ENCODE results near the gene PDSS2. TPM values are rescaled to one million over a fixed set of nuclear protein-coding genes. Genes with fewer than 3 reads are reported as not detected.
"Not testable (repeated sequence)": the region's sequence is repeated elsewhere in the genome, so short reads cannot be mapped to it uniquely, and the experiment has no call there.

PDSS2 gene
- total RNA-seq, 1 donor from 2014 or later, result 13.4 TPM

DNA sequence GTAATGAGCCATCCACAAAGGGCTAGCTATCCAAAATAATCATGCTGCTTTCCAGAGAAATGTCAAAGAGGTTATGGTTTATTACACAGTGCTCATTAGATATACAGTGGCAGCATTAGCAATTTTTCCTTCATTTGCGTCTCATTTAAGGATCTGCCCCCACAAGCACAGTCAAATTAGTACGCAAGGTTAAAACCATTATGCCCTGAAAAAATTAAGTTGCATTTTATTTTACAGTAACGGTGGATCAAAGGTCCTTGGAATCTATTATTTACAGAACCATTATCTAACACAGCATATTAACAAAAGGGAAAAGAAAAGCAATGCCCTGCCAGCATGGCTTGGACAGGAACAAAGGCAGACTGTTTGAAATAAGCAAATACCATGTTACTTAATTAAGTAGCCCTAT, 144.8 kb downstream of the PDSS2 start:
- H3K4me3 ChIP-seq (ENCODE audit: low read depth, low read length), result no peak overlapping the region
- TF ChIP-seq, protein P1, sequence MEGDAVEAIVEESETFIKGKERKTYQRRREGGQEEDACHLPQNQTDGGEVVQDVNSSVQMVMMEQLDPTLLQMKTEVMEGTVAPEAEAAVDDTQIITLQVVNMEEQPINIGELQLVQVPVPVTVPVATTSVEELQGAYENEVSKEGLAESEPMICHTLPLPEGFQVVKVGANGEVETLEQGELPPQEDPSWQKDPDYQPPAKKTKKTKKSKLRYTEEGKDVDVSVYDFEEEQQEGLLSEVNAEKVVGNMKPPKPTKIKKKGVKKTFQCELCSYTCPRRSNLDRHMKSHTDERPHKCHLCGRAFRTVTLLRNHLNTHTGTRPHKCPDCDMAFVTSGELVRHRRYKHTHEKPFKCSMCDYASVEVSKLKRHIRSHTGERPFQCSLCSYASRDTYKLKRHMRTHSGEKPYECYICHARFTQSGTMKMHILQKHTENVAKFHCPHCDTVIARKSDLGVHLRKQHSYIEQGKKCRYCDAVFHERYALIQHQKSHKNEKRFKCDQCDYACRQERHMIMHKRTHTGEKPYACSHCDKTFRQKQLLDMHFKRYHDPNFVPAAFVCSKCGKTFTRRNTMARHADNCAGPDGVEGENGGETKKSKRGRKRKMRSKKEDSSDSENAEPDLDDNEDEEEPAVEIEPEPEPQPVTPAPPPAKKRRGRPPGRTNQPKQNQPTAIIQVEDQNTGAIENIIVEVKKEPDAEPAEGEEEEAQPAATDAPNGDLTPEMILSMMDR (IDR thresholded peaks at IDR 0.05; ENCODE audit: insufficient read depth, low read length, poor library complexity, severe bottlenecking), result no peak
- no peak for DNase-seq (ENCODE audit: low read depth)
- no peaks in the 10 kb centered on the region for H3K36me3 ChIP-seq (ENCODE audit: control insufficient read depth, insufficient read depth, low read length)
- H3K27me3 ChIP-seq (ENCODE audit: control insufficient read depth, insufficient read depth, low read length), result no peaks in the 10 kb centered on the region

DNA sequence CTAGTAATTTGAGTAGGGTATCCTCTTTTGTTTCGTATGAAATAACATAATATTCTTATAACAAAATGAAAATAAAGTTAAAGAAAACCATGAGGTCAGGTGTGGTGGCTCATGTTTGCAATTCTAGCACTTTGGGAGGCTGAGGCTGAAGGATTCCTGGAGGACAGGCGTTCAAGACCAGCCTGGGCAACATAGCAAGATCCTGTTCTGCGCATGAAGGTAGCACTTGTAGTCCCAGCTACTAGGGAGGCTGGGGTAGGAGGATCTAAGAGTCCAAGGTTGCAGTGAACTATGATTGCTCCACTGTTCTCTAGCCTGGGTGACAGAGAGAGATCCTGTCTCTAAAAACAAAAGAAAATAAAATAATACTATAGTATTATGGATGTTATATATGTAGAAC, 145.6 kb downstream of the PDSS2 start:
- Histone ChIP-seq H3K4me3 (ENCODE audit: low read depth, low read length) (no peak overlapping the region), H3K27me3 (ENCODE audit: control insufficient read depth, insufficient read depth, low read length) (no peaks in the 10 kb centered on the region), H3K36me3 (ENCODE audit: control insufficient read depth, insufficient read depth, low read length) (no peaks in the 10 kb centered on the region)
- TF ChIP-seq, protein P1 (IDR thresholded peaks at IDR 0.05; ENCODE audit: insufficient read depth, low read length, poor library complexity, severe bottlenecking), result no peak
- no peak for DNase-seq (ENCODE audit: low read depth)

DNA sequence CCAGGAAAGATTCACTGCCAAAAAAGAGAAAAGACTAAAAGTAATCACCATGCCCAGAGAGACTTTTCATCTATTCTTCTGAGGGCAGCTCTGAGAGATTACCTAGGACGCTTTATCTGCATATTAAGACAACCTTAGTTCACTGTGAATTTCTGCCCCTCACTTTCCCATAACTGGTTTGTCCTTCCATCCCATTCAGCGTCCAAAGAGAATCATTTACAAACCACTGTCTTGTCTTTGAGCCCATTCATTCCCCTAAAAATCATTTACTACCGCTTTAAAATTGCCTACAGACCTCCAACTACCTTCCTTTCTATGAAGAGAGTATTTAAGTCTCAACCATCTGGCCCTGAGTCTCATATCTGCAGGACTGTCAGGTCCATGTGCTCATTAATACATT, 149.0 kb downstream of the PDSS2 start:
- TF ChIP-seq, protein P1 (IDR thresholded peaks at IDR 0.05; ENCODE audit: insufficient read depth, low read length, poor library complexity, severe bottlenecking), result no peak
- Histone ChIP-seq H3K36me3 (ENCODE audit: control insufficient read depth, insufficient read depth, low read length) (no peaks in the 10 kb centered on the region), H3K4me3 (ENCODE audit: low read depth, low read length) (no peak overlapping the region), H3K27me3 (ENCODE audit: control insufficient read depth, insufficient read depth, low read length) (no peaks in the 10 kb centered on the region)
- no peak for DNase-seq (ENCODE audit: low read depth)

- TF ChIP-seq, protein P1 (IDR thresholded peaks at IDR 0.05; ENCODE audit: insufficient read depth, low read length, poor library complexity, severe bottlenecking), result no peak
- no peaks in the 10 kb centered on the region for H3K36me3 ChIP-seq (ENCODE audit: control insufficient read depth, insufficient read depth, low read length)
- DNase-seq (ENCODE audit: low read depth), result no peak
- H3K27me3 ChIP-seq (ENCODE audit: control insufficient read depth, insufficient read depth, low read length), result no peaks in the 10 kb centered on the region
- H3K4me3 ChIP-seq (ENCODE audit: low read depth, low read length), result no peak overlapping the region
These were observed 150.7 kb downstream of the PDSS2 start for GRCh38 chr6:107308677-107309076.

GRCh38 chr6:107305994-107306393, 153.4 kb downstream of the PDSS2 start:
- DNase-seq (ENCODE audit: low read depth); H3K36me3 ChIP-seq (ENCODE audit: control insufficient read depth, insufficient read depth, low read length); H3K27me3 ChIP-seq (ENCODE audit: control insufficient read depth, insufficient read depth, low read length); H3K4me3 ChIP-seq (ENCODE audit: low read depth, low read length): not testable (repeated sequence)

GRCh38 chr6:107305391-107305790, 154.0 kb downstream of the PDSS2 start:
- TF ChIP-seq, protein P1 (IDR thresholded peaks at IDR 0.05; ENCODE audit: insufficient read depth, low read length, poor library complexity, severe bottlenecking), result no peak
- Histone ChIP-seq H3K27me3 (ENCODE audit: control insufficient read depth, insufficient read depth, low read length) (no peaks in the 10 kb centered on the region), H3K4me3 (ENCODE audit: low read depth, low read length) (no peak overlapping the region), H3K36me3 (ENCODE audit: control insufficient read depth, insufficient read depth, low read length) (no peaks in the 10 kb centered on the region)
- DNase-seq (ENCODE audit: low read depth), result no peak
